ENCODE measurements around the gene VAC14.
A peak's percentile ranks its signal among the peaks of the same experiment; 100 is the strongest.

Gene VAC14

DNA sequence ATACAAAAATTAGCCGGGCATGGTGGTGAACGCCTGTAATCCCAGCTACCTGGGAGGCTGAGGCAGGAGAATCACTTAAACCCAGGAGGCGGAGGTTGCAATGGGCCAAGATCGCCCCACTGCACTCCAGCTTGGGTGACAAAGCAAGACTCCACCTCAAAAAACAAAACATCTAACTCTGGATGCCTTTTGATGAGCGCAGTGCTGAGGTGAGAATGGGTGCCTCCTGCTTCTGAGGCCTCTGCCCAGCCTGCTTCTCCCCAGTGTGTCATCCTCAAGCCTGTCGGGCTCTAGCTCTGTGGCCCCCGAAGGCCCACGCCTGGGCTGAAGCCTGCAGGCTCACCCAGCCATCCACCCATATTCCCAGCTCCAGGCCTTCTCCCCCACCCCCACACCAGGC lies 104.6 kb downstream of the VAC14 start (continued):
- TF ChIP-seq, protein P1, sequence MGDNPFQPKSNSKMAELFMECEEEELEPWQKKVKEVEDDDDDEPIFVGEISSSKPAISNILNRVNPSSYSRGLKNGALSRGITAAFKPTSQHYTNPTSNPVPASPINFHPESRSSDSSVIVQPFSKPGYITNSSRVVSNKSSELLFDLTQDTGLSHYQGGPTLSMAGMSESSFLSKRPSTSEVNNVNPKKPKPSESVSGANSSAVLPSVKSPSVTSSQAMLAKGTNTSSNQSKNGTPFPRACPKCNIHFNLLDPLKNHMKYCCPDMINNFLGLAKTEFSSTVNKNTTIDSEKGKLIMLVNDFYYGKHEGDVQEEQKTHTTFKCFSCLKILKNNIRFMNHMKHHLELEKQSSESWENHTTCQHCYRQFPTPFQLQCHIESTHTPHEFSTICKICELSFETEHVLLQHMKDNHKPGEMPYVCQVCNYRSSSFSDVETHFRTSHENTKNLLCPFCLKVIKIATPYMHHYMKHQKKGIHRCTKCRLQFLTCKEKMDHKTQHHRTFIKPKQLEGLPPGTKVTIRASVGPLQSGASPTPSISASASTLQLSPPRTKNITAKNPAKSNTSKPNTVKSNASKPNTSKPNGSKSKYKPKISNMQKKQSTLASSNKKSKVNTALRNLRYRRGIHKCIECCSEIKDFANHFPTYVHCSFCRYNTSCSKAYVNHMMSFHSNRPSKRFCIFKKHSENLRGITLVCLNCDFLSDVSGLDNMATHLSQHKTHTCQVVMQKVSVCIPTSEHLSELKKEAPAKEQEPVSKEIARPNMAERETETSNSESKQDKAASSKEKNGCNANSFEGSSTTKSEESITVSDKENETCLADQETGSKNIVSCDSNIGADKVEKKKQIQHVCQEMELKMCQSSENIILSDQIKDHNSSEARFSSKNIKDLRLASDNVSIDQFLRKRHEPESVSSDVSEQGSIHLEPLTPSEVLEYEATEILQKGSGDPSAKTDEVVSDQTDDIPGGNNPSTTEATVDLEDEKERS (tag by site-specific recombination; IDR thresholded peaks at IDR 0.05), result no peak
- TF ChIP-seq EGR2 (tag by site-specific recombination; IDR thresholded peaks at IDR 0.05; ENCODE audit: low read depth) (no peak), ZNF521 (tag by site-specific recombination; IDR thresholded peaks at IDR 0.05) (no peak), ZSCAN5A (tag by site-specific recombination; IDR thresholded peaks at IDR 0.05) (no peak), ZNF555 (tag by site-specific recombination; conservative IDR thresholded peaks at IDR 0.05) (no peak), ZNF391 (tag by site-specific recombination; IDR thresholded peaks at IDR 0.05; ENCODE audit: borderline replicate concordance, low read depth) (no peak), ZNF221 (tag by site-specific recombination; IDR thresholded peaks at IDR 0.05; ENCODE audit: borderline replicate concordance) (no peak)

DNA sequence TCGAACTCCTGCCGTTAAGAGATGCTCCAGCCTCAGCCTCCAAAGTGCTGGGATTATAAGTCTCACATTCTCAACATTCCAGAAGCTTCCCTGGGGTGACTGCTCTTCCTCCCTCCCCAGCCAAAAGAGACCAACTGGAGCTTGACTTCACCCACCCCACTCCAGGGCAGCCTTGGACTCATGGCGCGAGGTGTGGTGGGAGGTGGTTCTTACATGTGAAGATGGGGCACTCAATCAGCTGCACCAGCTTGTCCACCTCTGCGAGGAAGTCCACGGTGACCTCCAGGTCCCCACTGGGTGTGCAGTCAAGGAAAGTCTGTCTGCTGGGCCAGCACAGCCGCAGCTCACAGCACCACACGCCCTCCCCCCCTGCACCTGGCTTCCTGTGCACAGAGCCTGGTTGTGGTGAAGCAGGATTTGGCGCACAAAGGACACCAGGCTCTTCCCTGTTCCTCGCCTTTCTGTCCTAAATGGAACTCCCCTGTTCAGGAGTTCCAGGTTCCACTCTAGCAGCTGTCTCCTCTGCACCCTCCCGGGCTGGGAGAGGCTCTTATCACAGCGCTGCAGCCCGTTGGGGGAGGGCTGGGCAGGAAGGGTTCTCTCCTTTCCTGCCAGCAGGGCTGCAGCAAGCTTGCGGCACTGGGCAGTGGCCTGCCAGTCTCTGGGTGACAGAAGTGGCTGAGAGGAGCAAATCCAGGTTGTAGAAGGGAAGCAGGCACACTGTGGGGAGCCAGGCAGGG lies 105.5 kb downstream of the VAC14 start:
- Histone ChIP-seq H3K4me3 (ENCODE audit: low read depth, low read length) (no peak overlapping the region), H3K9me3 (ENCODE audit: control insufficient read depth, insufficient read depth, low read depth, low read length) (no peaks in the 10 kb centered on the region), H3K27ac (ENCODE audit: extremely low read depth, low read depth, low read length) (no peak overlapping the region), H3K4me1 (ENCODE audit: control insufficient read depth, insufficient read depth, low read length) (no peaks in the 10 kb centered on the region), H3K36me3 (ENCODE audit: control insufficient read depth in 2 of 2, insufficient read depth in 1 of 2, low read length in 2 of 2) (peaks cover 0 to 5% of the 10 kb centered on the region in 2 experiments; a peak in 1 of 3 replicates)
- CTCF ChIA-PET, result no interaction called here
- POLR2A ChIA-PET, result no interaction called here
- TF ChIP-seq ZNF37A (tag by site-specific recombination; IDR thresholded peaks at IDR 0.05) (no peak), ZNF660 (tag by site-specific recombination; IDR thresholded peaks at IDR 0.05) (no peak), ZBTB7A (tag by site-specific recombination; IDR thresholded peaks at IDR 0.05; ENCODE audit: low read depth) (no peak), ZNF48 (tag by site-specific recombination; IDR thresholded peaks at IDR 0.05) (no peak), KLF9 (tag by site-specific recombination; IDR thresholded peaks at IDR 0.05; ENCODE audit: low read depth) (no peak), ZNF747 (tag by site-specific recombination; IDR thresholded peaks at IDR 0.05) (no peak), TRIM28 (IDR thresholded peaks at IDR 0.05; ENCODE audit: borderline replicate concordance, low read length) (no peak), KLF7 (tag by site-specific recombination; IDR thresholded peaks at IDR 0.05; ENCODE audit: borderline replicate concordance) (no peak), ZNF792 (tag by site-specific recombination; IDR thresholded peaks at IDR 0.05) (no peak), MZF1 (tag by site-specific recombination; IDR thresholded peaks at IDR 0.05; ENCODE audit: borderline replicate concordance) (no peak), ZBTB1 (tag by site-specific recombination; IDR thresholded peaks at IDR 0.05) (no peak), ZNF248 (tag by site-specific recombination; IDR thresholded peaks at IDR 0.05) (no peak), ZNF23 (tag by site-specific recombination; IDR thresholded peaks at IDR 0.05; ENCODE audit: borderline replicate concordance) (no peak)
- TF ChIP-seq, protein P2, sequence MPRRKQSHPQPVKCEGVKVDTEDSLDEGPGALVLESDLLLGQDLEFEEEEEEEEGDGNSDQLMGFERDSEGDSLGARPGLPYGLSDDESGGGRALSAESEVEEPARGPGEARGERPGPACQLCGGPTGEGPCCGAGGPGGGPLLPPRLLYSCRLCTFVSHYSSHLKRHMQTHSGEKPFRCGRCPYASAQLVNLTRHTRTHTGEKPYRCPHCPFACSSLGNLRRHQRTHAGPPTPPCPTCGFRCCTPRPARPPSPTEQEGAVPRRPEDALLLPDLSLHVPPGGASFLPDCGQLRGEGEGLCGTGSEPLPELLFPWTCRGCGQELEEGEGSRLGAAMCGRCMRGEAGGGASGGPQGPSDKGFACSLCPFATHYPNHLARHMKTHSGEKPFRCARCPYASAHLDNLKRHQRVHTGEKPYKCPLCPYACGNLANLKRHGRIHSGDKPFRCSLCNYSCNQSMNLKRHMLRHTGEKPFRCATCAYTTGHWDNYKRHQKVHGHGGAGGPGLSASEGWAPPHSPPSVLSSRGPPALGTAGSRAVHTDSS (tag by site-specific recombination; IDR thresholded peaks at IDR 0.05), result no peak
- TF ChIP-seq, protein P3, sequence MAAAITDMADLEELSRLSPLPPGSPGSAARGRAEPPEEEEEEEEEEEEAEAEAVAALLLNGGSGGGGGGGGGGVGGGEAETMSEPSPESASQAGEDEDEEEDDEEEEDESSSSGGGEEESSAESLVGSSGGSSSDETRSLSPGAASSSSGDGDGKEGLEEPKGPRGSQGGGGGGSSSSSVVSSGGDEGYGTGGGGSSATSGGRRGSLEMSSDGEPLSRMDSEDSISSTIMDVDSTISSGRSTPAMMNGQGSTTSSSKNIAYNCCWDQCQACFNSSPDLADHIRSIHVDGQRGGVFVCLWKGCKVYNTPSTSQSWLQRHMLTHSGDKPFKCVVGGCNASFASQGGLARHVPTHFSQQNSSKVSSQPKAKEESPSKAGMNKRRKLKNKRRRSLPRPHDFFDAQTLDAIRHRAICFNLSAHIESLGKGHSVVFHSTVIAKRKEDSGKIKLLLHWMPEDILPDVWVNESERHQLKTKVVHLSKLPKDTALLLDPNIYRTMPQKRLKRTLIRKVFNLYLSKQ (tag by site-specific recombination; IDR thresholded peaks at IDR 0.05; ENCODE audit: borderline replicate concordance), result no peak
- TF ChIP-seq, protein P4, sequence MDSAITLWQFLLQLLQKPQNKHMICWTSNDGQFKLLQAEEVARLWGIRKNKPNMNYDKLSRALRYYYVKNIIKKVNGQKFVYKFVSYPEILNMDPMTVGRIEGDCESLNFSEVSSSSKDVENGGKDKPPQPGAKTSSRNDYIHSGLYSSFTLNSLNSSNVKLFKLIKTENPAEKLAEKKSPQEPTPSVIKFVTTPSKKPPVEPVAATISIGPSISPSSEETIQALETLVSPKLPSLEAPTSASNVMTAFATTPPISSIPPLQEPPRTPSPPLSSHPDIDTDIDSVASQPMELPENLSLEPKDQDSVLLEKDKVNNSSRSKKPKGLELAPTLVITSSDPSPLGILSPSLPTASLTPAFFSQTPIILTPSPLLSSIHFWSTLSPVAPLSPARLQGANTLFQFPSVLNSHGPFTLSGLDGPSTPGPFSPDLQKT (IDR thresholded peaks at IDR 0.05; ENCODE audit: borderline replicate concordance, low read depth, low read length), result no peak
- TF ChIP-seq, protein P5, sequence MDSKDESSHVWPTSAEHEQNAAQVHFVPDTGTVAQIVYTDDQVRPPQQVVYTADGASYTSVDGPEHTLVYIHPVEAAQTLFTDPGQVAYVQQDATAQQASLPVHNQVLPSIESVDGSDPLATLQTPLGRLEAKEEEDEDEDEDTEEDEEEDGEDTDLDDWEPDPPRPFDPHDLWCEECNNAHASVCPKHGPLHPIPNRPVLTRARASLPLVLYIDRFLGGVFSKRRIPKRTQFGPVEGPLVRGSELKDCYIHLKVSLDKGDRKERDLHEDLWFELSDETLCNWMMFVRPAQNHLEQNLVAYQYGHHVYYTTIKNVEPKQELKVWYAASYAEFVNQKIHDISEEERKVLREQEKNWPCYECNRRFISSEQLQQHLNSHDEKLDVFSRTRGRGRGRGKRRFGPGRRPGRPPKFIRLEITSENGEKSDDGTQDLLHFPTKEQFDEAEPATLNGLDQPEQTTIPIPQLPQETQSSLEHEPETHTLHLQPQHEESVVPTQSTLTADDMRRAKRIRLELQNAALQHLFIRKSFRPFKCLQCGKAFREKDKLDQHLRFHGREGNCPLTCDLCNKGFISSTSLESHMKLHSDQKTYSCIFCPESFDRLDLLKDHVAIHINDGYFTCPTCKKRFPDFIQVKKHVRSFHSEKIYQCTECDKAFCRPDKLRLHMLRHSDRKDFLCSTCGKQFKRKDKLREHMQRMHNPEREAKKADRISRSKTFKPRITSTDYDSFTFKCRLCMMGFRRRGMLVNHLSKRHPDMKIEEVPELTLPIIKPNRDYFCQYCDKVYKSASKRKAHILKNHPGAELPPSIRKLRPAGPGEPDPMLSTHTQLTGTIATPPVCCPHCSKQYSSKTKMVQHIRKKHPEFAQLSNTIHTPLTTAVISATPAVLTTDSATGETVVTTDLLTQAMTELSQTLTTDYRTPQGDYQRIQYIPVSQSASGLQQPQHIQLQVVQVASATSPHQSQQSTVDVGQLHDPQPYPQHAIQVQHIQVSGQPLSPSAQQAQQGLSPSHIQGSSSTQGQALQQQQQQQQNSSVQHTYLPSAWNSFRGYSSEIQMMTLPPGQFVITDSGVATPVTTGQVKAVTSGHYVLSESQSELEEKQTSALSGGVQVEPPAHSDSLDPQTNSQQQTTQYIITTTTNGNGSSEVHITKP (tag by site-specific recombination; IDR thresholded peaks at IDR 0.05), result peak; percentile 25; the same call in 1 of the 2 replicates

All from HEK293 (cell line).